Endothelial cell (in vitro differentiated cells): ENCODE data around the gene MYL5. TPM values are rescaled to one million over a fixed set of nuclear protein-coding genes. Genes with fewer than 3 reads are reported as not detected.

ENCODE experiments used
- DNase-seq: peaks from one replicate; pipeline ENCODE4 v3.0.0; 2021; ENCODE audit warnings: low spot score
- H3K27ac Mint-ChIP-seq: one replicate; pipeline ENCODE4 v1.8.0; 2021; ENCODE audit warnings: mixed read lengths, inconsistent platforms; ENCODE audit not compliant: unreplicated experiment
- H3K27me3 Mint-ChIP-seq: one replicate; pipeline ENCODE4 v1.8.0; 2021; ENCODE audit warnings: mild to moderate bottlenecking, moderate library complexity, mixed read lengths, inconsistent platforms; ENCODE audit not compliant: unreplicated experiment
- H3K36me3 Mint-ChIP-seq: one replicate; pipeline ENCODE4 v1.8.0; 2021; ENCODE audit warnings: mild to moderate bottlenecking, low read depth, mixed read lengths, inconsistent platforms; ENCODE audit not compliant: unreplicated experiment
- H3K4me1 Mint-ChIP-seq: one replicate; pipeline ENCODE4 v1.8.0; 2021; ENCODE audit warnings: mild to moderate bottlenecking, mixed read lengths, inconsistent platforms; ENCODE audit not compliant: unreplicated experiment
- H3K4me3 Mint-ChIP-seq: one replicate; pipeline ENCODE4 v1.8.0; 2021; ENCODE audit warnings: mild to moderate bottlenecking, mixed read lengths, inconsistent platforms; ENCODE audit not compliant: unreplicated experiment
- H3K9me3 Mint-ChIP-seq: one replicate; pipeline ENCODE4 v1.8.0; 2021; ENCODE audit warnings: mixed read lengths, inconsistent platforms; ENCODE audit not compliant: unreplicated experiment
- total RNA-seq: library from RNA; stranded (reverse); fragmentation: NEBNext Ultra II Directional; extraction: Animal tissue kit (Norgen Biotek cat#: 25700); gene quantifications from one replicate; pipeline ENCODE4 v1.2.1, GENCODE V29; 2021; ENCODE audit not compliant: unreplicated experiment
- TF ChIP-seq, protein P1 (sequence below): fragments of 200-600 bp; sonication (generic); IDR thresholded peaks from one replicate; pipeline ENCODE4 v1.5.0; 2021; ENCODE audit warnings: antibody characterized with exemption; ENCODE audit not compliant: unreplicated experiment

Gene MYL5
- total RNA-seq, 1 donor from 2014 or later: 23.2 TPM

DNA sequence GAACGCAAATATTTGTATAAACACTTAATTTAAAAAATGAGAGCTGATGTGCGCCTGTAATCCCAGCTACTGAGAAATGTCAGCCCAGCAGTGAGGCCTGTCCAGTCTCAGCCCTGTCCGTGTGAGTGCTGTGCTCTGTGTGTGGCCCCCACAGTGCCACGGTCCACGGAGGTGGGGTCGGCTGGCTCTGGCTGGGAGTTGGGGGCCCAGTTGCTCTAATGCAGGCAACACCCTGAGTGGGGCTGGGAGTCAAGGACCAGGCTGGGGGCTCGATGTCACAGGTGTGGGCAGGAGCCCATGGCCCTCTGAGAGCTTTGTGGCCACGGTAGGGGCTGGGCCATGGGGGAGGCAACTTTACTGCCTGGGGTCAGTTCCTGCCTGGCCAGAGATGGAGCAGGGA lies 44.1 kb downstream of the MYL5 start:
- TF ChIP-seq, protein P1, sequence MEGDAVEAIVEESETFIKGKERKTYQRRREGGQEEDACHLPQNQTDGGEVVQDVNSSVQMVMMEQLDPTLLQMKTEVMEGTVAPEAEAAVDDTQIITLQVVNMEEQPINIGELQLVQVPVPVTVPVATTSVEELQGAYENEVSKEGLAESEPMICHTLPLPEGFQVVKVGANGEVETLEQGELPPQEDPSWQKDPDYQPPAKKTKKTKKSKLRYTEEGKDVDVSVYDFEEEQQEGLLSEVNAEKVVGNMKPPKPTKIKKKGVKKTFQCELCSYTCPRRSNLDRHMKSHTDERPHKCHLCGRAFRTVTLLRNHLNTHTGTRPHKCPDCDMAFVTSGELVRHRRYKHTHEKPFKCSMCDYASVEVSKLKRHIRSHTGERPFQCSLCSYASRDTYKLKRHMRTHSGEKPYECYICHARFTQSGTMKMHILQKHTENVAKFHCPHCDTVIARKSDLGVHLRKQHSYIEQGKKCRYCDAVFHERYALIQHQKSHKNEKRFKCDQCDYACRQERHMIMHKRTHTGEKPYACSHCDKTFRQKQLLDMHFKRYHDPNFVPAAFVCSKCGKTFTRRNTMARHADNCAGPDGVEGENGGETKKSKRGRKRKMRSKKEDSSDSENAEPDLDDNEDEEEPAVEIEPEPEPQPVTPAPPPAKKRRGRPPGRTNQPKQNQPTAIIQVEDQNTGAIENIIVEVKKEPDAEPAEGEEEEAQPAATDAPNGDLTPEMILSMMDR: no peak
- DNase-seq: no peak
- peaks cover 15% of the 10 kb centered on the region for H3K27me3 Mint-ChIP-seq
- H3K36me3 Mint-ChIP-seq: peaks cover 31% of the 10 kb centered on the region
- H3K4me3 Mint-ChIP-seq: no peak overlapping the region
- no peaks in the 10 kb centered on the region for H3K9me3 Mint-ChIP-seq
- H3K4me1 Mint-ChIP-seq: peaks cover 9% of the 10 kb centered on the region
- no peak overlapping the region for H3K27ac Mint-ChIP-seq

DNA sequence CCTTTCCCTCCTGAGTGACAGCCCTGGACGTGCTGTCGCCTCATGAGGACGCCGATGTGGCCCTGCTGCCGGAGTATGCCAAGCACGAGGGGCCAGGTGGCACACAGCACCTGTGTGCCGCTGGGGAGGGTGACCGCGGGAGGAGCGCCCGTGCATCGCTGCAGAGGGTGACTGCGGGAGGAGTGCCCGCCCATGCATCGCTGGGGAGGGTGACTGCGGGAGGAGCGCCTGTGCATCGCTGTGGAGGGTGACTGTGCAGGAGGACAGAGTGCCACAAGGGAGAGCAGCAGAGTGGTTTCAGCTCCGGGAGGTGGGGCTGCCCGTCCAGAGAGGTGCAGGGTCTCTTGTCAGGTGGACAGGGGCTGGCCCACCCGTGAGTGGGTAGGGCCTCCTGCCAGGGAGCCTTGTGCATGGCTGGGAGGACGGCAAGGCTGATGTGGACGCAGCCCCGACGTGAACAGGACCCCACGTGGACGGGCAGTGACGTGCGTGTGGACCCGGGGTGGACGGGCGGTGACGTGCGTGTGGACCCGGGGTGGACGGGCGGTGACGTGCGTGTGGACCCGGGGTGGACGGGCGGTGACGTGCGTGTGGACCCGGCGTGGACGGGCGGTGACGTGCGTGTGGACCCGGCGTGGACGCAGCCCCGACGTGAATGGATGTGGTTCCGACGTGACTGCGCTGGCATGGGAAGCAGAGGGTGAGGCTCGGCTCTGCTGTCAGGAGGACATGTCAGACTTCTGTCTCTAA lies 45.9 kb downstream of the MYL5 start:
- H3K27ac Mint-ChIP-seq: peak overlapping the region; percentile 52

DNA sequence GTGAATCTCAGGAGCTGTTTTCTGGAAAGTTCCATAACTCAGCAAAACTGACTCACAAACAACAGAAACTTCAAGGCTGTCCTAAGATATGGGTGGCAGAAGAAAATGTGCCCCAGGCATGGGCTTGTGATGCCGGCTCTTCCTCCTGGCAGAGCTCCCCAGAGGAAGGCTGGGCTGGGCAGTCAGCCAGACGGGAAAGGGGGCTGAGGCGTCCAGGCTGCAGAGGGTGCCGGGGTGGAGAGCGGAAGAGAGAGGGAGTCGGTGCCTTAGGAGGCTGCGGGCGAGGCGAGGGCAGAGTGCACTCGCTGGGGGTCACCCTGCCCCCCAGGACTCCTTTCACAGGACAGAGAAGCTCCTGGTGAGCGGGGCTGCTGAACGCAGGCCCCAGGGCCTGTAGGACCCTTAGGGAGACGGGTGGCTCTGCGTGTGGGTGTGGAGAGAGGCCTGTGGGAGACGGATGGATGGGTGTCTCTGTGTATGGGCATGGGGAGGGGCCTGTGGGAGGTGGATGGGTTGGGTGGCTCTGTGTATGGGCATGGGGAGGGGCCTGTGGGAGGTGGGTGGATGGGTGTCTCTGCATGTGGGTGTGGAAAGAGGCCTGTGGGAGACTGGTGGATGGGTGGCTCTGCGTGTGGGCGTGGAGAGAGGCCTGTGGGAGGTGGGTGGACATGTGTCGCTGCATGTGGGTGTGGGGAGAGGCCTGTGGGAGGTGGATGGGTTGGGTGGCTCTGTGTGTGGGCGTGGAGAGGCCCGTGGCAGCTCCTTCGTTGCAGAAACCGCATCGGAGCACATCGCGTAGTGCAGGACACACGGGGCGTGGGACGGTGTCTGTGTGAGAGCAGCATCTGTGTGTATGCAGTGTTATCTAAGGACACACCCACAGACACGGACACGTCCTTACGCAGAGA lies 47.2 kb downstream of the MYL5 start:
- Mint-ChIP-seq H3K27ac (no peak overlapping the region), H3K9me3 (no peaks in the 10 kb centered on the region), H3K4me1 (peaks cover 9% of the 10 kb centered on the region), H3K36me3 (peaks cover 28% of the 10 kb centered on the region), H3K27me3 (peaks cover 21% of the 10 kb centered on the region), H3K4me3 (peak overlapping the region; percentile 51)
- TF ChIP-seq, protein P1: no peak
- DNase-seq: no peak

More for the DNA sequence above, 45.9 kb downstream of the MYL5 start:
- Mint-ChIP-seq H3K36me3 (peaks cover 29% of the 10 kb centered on the region), H3K9me3 (no peaks in the 10 kb centered on the region), H3K27me3 (peaks cover 19% of the 10 kb centered on the region), H3K4me3 (no peak overlapping the region), H3K4me1 (peaks cover 9% of the 10 kb centered on the region)
- no peak for DNase-seq
- TF ChIP-seq, protein P1: no peak

DNA sequence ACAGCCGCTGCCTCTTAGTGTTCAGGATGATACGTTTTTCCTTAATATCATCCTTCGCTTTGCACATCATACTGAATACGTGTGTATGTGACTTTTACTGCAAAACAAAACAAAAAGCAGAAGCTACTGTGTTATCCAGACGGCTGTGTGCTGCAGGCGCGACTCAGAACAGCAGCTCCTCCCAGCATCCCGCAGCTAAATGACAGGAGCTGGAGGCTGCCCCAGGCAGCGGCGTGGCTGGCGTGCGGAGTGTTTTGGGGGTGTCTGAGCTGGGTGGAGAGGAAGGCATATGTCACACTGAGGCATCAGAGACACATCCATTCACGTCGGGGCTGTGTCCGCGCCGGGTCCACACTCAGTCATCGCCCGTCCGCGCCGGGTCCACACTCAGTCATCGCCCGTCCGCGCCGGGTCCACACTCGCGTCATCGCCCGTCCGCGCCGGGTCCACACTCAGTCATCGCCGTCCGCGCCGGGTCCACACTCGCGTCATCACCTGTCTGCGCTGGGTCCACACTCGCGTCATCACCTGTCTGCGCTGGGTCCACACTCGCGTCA lies 47.9 kb downstream of the MYL5 start:
- no peaks in the 10 kb centered on the region for H3K9me3 Mint-ChIP-seq
- DNase-seq: no peak
- no peak overlapping the region for H3K27ac Mint-ChIP-seq
- no peak overlapping the region for H3K4me3 Mint-ChIP-seq
- TF ChIP-seq, protein P1: no peak
- H3K27me3 Mint-ChIP-seq: peaks cover 22% of the 10 kb centered on the region
- peaks cover 28% of the 10 kb centered on the region for H3K36me3 Mint-ChIP-seq
- H3K4me1 Mint-ChIP-seq: peaks cover 10% of the 10 kb centered on the region
